Measurements from ENCODE around the gene LCK. TPM values are rescaled to one million over a fixed set of nuclear protein-coding genes. Genes with fewer than 3 reads are reported as not detected.

Gene LCK
- total RNA-seq, 1 experiment from 2014 or later: 37.6 TPM

DNA sequence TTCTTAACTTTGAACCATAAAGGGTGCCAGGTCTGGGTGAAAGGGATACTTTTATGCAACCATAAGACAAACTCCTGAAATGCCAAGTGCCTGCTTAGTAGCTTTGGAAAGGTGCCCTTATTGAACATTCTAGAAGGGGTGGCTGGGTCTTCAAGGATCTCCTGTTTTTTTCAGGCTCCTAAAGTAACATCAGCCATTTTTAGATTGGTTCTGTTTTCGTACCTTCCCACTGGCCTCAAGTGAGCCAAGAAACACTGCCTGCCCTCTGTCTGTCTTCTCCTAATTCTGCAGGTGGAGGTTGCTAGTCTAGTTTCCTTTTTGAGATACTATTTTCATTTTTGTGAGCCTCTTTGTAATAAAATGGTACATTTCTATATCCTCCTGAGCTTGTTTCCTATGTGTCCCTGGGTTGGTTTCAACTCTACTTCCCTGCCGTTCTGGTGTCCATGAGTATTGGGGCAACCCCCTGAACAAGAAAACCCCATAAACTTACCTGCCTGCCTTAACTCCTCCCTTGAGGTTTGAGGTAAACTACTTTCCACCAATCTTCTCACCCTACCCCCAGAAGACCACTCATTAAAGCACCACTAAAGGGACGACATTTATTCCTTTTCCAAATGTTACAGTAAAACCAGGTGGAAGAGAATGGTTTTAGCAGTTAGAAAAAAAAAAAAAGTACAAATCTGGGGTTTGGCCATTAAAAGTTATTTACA, 82.3 kb downstream of the LCK start:
- H3K27me3 Mint-ChIP-seq (ENCODE audit: low read depth): peaks cover 23% of the 10 kb centered on the region
- TF ChIP-seq, protein P1, sequence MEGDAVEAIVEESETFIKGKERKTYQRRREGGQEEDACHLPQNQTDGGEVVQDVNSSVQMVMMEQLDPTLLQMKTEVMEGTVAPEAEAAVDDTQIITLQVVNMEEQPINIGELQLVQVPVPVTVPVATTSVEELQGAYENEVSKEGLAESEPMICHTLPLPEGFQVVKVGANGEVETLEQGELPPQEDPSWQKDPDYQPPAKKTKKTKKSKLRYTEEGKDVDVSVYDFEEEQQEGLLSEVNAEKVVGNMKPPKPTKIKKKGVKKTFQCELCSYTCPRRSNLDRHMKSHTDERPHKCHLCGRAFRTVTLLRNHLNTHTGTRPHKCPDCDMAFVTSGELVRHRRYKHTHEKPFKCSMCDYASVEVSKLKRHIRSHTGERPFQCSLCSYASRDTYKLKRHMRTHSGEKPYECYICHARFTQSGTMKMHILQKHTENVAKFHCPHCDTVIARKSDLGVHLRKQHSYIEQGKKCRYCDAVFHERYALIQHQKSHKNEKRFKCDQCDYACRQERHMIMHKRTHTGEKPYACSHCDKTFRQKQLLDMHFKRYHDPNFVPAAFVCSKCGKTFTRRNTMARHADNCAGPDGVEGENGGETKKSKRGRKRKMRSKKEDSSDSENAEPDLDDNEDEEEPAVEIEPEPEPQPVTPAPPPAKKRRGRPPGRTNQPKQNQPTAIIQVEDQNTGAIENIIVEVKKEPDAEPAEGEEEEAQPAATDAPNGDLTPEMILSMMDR (conservative IDR thresholded peaks at IDR 0.05): no peak
- H2AFZ ChIP-seq (ENCODE audit: low read length): no peak overlapping the region
- no peak for DNase-seq
- H3K4me3 Mint-ChIP-seq: peak overlapping the region; percentile 93 to 97
- H4K5ac ChIP-seq (ENCODE audit: insufficient read length, low read depth, low read length): no peak overlapping the region
- H3K4me1 ChIP-seq (ENCODE audit: insufficient read depth, low read length): peaks cover 3% of the 10 kb centered on the region; the same call in 1 of the 2 replicates
- no peak overlapping the region for H2BK20ac ChIP-seq (ENCODE audit: low read depth, low read length, poor library complexity, severe bottlenecking)
- H3K4ac ChIP-seq (ENCODE audit: low read depth, low read length): no peak overlapping the region
- no peak overlapping the region for H3K4me2 ChIP-seq (ENCODE audit: insufficient read depth, insufficient read length, low read length)
- H3K18ac ChIP-seq (ENCODE audit: insufficient read length, low read depth, low read length): no peak overlapping the region
- no peak overlapping the region for H2AK5ac ChIP-seq (ENCODE audit: insufficient read length, low read length)
- H2BK12ac ChIP-seq (ENCODE audit: insufficient read length, low read depth, low read length): no peak overlapping the region
- peaks cover 6% of the 10 kb centered on the region; the same call in 1 of the 2 replicates for H3K79me2 ChIP-seq (ENCODE audit: insufficient read depth, low read length)
- no peaks in the 10 kb centered on the region; a peak in 1 of 5 replicates for H3K9me3 Mint-ChIP-seq
- H3T11ph ChIP-seq (ENCODE audit: low read length): no peak overlapping the region
- no peak overlapping the region for H3K27ac ChIP-seq (ENCODE audit: insufficient read length, low read depth, low read length)
- H3K23me2 ChIP-seq (ENCODE audit: insufficient read length, low read depth, low read length, poor library complexity, severe bottlenecking): peaks cover 11% of the 10 kb centered on the region
- H4K8ac ChIP-seq (replicated peaks; ENCODE audit: insufficient read length, low read depth, low read length): no peak overlapping the region
- H3K36me3 Mint-ChIP-seq (ENCODE audit: insufficient read depth in 1 of 3, low read depth in 3 of 3): peaks cover 35 to 66% (median 61%) of the 10 kb centered on the region in 3 experiments
- H4K91ac ChIP-seq (ENCODE audit: insufficient read length, low read depth, low read length): no peak overlapping the region
- no CpG with 5 or more reads among the region's 3 CpGs for WGBS (ENCODE audit: extremely low coverage, insufficient read length, low lambda C conversion rate)
- H3K27me3 ChIP-seq (ENCODE audit: insufficient read depth, low read length): peaks cover 2% of the 10 kb centered on the region; the same call in 1 of the 2 replicates
- H3K14ac ChIP-seq (ENCODE audit: insufficient read depth, low read length): no peak overlapping the region
- no peaks in the 10 kb centered on the region for H4K20me1 ChIP-seq (ENCODE audit: control insufficient read depth, insufficient read depth, insufficient read length)
- H2BK120ac ChIP-seq (ENCODE audit: low read depth, low read length, poor library complexity, severe bottlenecking): no peak overlapping the region
- H3K27ac Mint-ChIP-seq: peak overlapping the region in 1 of 3 experiments; percentile 88; a peak in 2 of 7 replicates
- H3K9ac ChIP-seq (ENCODE audit: extremely low read depth, insufficient read length, low read length): no peak overlapping the region
- H2BK15ac ChIP-seq (ENCODE audit: low read depth, low read length): no peak overlapping the region
- no peaks in the 10 kb centered on the region for H3K79me1 ChIP-seq (ENCODE audit: insufficient read depth, low read depth, low read length, poor library complexity, severe bottlenecking)
- no peak overlapping the region for H3K23ac ChIP-seq (ENCODE audit: insufficient read length, low read depth, low read length)
- H3K9me3 ChIP-seq (ENCODE audit: control insufficient read depth, low read depth, low read length): no peaks in the 10 kb centered on the region
- H3K56ac ChIP-seq (ENCODE audit: insufficient read length, low read depth, low read length): no peak overlapping the region
- no peak overlapping the region for H2BK5ac ChIP-seq (ENCODE audit: insufficient read length, low read length)
- peaks cover 38 to 51% of the 10 kb centered on the region in 2 experiments for H3K4me1 Mint-ChIP-seq

Measured in H9 (cell line).